Measurements from ENCODE around the gene MPPE1.

The MPPE1 gene

DNA sequence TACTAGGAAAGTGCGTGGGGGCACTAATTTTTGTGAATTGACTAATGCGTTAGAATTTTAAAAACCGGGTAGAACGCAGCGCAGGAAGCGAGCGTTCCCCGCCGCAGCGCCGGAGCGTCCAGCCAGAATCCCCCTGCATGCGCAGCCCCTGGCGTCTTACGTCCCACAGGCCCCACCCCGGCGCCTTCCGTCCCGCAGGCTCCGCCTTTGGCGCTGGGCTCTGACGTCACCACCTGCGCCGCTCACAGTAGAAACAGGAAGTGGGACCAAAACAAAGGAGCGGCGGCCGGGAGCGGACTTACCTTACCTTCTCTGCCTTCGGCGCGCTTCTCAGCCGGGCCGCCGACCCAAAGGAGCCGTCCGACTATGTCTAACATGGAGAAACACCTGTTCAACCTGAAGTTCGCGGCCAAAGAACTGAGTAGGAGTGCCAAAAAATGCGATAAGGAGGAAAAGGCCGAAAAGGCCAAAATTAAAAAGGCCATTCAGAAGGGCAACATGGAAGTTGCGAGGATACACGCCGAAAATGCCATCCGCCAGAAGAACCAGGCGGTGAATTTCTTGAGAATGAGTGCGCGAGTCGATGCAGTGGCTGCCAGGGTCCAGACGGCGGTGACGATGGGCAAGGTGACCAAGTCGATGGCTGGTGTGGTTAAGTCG lies 56.8 kb downstream of the MPPE1 start, which contains the start of gene CHMP1B:
Gene CHMP1B, plus strand, starts transcription at position 268 of the 660 bp plus-strand sequence. Its CDS starts 99 bp downstream, at position 367.
- peak; percentile 97 for DNase-seq

DNA sequence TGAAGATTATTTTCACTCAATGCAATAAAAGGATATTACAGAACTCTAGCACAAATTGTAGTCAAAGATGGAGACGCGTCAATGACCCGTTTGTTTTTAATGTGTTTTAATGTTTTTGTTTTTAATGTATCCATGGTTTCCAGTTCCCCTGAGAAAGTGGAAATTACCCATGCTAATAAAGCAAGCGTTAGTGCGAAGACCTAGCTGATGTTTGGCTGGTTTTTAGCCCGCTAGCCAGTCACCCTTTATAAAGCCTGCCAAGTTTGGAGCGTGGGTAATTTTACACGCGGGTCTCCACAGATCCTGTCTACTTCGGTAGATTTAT lies 57.3 kb downstream of the MPPE1 start:
- no peak for DNase-seq

- DNase-seq: peak; percentile 49
These were observed 58.1 kb downstream of the MPPE1 start for GRCh38 chr18:11849841-11850634.

DNA sequence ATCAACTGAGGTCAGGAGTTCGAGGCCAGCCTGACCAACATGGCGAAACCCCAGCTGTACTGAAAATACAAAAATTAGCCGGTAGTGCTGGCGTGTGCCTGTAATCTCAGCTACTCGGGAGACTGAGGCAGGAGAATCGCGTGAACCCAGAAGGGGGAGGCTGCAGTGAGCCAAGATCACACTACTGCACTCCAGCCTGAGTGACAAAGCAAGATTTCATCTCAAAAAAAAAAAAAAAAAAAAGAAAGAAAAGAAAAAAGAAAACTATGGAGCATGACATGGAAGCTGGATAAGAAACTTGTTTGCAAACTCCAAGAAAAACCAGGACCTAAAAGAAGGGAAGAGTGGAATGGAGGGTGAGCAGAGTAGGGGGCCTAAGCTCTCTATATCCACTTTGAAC lies 58.8 kb downstream of the MPPE1 start:
- no peak for DNase-seq

- no peak for DNase-seq
These were observed 60.3 kb downstream of the MPPE1 start for GRCh38 chr18:11847811-11848210.

GRCh38 chr18:11845654-11846053 lies 62.5 kb downstream of the MPPE1 start:
- no peak for DNase-seq

- no peak for DNase-seq
These were observed 63.7 kb downstream of the MPPE1 start for GRCh38 chr18:11844436-11844835.

GRCh38 chr18:11842562-11842961 lies 65.6 kb downstream of the MPPE1 start:
- DNase-seq: no peak

- no peak for DNase-seq
These were observed 67.6 kb downstream of the MPPE1 start for GRCh38 chr18:11840493-11840892.

DNA sequence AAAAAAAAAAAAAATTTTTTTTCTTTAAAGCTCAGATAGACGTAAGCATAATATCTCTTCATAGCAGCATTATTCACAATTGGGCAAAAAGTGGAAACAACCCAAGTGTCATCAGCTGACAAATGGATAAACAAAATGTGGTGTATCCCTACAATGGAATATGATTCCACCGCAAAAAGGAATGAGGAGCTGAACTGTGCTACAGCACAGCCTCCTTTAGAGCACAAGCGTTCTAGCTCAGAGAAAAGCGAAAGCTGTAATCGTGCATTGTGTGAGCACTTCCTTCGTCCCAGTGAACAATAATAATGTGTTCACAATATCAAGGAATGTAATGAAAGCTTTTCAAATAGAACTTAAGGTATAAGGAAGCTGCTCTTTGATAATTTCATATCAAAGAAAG lies 68.6 kb downstream of the MPPE1 start:
- DNase-seq: no peak

DNA sequence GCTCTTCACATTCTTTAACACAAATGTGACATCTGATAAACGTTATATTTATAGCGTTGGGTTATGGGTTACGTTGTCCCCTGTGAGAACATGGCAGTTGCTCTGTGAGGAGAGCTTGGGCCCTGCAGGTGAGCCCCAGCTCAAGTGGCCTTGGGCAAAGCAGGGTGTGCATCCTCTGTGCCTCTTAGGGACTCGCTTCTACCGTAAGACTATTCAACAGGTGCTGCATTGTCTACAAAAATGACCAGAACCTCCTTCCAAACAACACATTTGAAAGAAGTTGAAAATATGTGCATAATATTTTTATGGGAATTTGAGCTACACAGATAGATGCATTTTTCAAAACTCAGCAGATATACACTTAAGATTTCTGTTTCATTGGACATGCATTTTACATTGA lies 73.3 kb downstream of the MPPE1 start:
- DNase-seq: no peak

Measured in T-helper 9 cell (primary cell).